ENCODE results near the gene DENND6A. TPM values are rescaled to one million over a fixed set of nuclear protein-coding genes. Genes with fewer than 3 reads are reported as not detected.
"Not testable (repeated sequence)": the region's sequence is repeated elsewhere in the genome, so short reads cannot be mapped to it uniquely, and the experiment has no call there.

The DENND6A gene
- total RNA-seq, 1 donor from 2014 or later: 35.4 TPM

DNA sequence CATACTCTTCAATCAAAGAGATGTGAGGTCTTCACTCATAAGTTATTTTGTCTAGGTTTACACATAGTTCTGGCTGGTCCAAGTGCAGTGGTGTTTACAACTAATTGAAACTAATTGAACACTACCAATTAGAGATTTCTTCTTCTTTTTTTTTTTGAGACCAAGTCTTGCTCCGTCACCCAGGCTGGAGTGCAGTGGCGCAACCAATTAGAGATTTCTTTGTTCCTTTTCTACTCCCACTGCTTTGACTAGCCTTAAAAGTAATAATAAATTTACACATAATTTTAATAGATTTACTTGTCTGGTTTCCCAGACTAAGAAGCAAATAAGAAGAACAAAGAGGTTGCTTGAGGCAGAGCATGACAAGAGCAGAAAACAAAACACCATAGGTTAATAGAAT is 6.7 kb upstream of the DENND6A start:
- Histone ChIP-seq H3F3A (ENCODE audit: low read depth) (peaks cover 2% of the 10 kb centered on the region), H3K4me3 (no peak overlapping the region), H3K36me3 (no peaks in the 10 kb centered on the region), H3K4me1 (no peaks in the 10 kb centered on the region), H3K9me3 (ENCODE audit: low read depth) (no peaks in the 10 kb centered on the region), H4K20me1 (ENCODE audit: low read depth) (no peaks in the 10 kb centered on the region), H3K79me2 (ENCODE audit: low read depth) (no peaks in the 10 kb centered on the region), H3K4me2 (no peak overlapping the region), H3K27ac (no peak overlapping the region), H3K9ac (no peak overlapping the region), H2AFZ (replicated peaks) (no peak overlapping the region), H3K27me3 (no peaks in the 10 kb centered on the region)
- Mint-ChIP-seq H3K4me3 (no peak overlapping the region), H3K9me3 (no peaks in the 10 kb centered on the region), H3K27me3 (ENCODE audit: insufficient read depth, low read depth) (peaks cover 3% of the 10 kb centered on the region), H3K36me3 (no peaks in the 10 kb centered on the region), H3K27ac (no peak overlapping the region), H3K4me1 (no peaks in the 10 kb centered on the region)
- no peak for DNase-seq (ENCODE audit: low spot score)
- TF ChIP-seq EZH2phosphoT487 (IDR thresholded peaks at IDR 0.05): no peak
- no peak for TF ChIP-seq EZH2 (IDR thresholded peaks at IDR 0.05)
- TF ChIP-seq, protein P1, sequence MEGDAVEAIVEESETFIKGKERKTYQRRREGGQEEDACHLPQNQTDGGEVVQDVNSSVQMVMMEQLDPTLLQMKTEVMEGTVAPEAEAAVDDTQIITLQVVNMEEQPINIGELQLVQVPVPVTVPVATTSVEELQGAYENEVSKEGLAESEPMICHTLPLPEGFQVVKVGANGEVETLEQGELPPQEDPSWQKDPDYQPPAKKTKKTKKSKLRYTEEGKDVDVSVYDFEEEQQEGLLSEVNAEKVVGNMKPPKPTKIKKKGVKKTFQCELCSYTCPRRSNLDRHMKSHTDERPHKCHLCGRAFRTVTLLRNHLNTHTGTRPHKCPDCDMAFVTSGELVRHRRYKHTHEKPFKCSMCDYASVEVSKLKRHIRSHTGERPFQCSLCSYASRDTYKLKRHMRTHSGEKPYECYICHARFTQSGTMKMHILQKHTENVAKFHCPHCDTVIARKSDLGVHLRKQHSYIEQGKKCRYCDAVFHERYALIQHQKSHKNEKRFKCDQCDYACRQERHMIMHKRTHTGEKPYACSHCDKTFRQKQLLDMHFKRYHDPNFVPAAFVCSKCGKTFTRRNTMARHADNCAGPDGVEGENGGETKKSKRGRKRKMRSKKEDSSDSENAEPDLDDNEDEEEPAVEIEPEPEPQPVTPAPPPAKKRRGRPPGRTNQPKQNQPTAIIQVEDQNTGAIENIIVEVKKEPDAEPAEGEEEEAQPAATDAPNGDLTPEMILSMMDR (IDR thresholded peaks at IDR 0.05): no peak

DNA sequence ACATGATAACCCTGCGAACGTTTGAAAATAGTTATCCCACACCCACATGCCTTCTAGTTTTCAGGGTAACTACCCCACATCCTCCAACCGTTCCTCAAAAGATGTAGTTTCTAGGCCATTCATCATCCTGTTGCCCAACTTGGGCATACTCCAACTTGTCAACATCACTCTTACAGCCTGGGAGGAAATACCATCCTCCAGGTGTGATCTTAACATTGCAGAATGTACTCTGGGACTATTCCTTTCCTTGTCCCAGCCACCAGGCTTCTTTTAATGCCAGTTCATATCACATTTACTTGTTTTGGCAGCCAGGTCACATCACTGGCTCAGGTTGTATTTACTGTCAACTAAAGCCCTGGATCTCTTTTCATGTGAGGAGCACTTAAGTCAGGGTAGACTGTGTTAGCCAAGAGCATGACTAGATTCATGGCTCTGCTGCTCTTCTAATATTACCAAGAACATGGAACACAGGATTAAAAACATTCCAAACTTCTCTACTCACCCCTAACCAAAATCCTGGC is 4.0 kb upstream of the DENND6A start:
- DNase-seq (ENCODE audit: low spot score): no peak
- H2AFZ ChIP-seq (replicated peaks): no peak overlapping the region
- Mint-ChIP-seq H3K4me3 (no peak overlapping the region), H3K27ac (no peak overlapping the region), H3K36me3 (no peaks in the 10 kb centered on the region), H3K9me3 (no peaks in the 10 kb centered on the region), H3K4me1 (no peaks in the 10 kb centered on the region), H3K27me3 (ENCODE audit: insufficient read depth, low read depth) (peaks cover 3% of the 10 kb centered on the region)
- H3F3A ChIP-seq (ENCODE audit: low read depth): peaks cover 21% of the 10 kb centered on the region
- H4K20me1 ChIP-seq (ENCODE audit: low read depth): no peaks in the 10 kb centered on the region
- no peak overlapping the region for H3K27ac ChIP-seq
- H3K9ac ChIP-seq: no peak overlapping the region
- H3K9me3 ChIP-seq (ENCODE audit: low read depth): no peaks in the 10 kb centered on the region
- H3K36me3 ChIP-seq: no peaks in the 10 kb centered on the region
- H3K4me1 ChIP-seq: no peaks in the 10 kb centered on the region
- no peak overlapping the region for H3K4me2 ChIP-seq
- TF ChIP-seq, protein P1 (IDR thresholded peaks at IDR 0.05): no peak
- no peak for TF ChIP-seq EZH2 (IDR thresholded peaks at IDR 0.05)
- TF ChIP-seq EZH2phosphoT487 (IDR thresholded peaks at IDR 0.05): no peak
- peaks cover 6% of the 10 kb centered on the region for H3K79me2 ChIP-seq (ENCODE audit: low read depth)
- H3K4me3 ChIP-seq: no peak overlapping the region
- no peaks in the 10 kb centered on the region for H3K27me3 ChIP-seq

DNA sequence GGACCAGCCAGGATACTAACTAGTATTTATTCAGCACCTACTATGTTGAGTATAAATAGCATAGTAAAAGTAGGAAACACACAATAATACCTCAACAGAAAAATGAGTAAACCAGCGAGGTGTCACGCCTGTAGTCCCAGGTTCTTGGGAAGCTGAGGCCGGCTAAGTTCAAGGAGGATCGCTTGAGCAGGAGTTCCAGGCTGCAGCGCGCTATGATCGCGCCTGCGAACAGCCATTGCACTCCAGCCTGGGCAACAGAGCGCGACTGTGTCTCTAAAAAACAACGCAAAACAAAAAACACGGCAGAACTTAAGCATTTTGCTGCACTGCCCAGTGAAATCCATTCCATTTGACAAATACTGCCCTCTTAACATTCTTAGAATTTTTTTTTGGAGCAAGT is 1.3 kb upstream of the DENND6A start:
- Histone ChIP-seq H3F3A (ENCODE audit: low read depth) (peaks cover 38% of the 10 kb centered on the region), H4K20me1 (ENCODE audit: low read depth) (peaks cover 21% of the 10 kb centered on the region), H3K36me3 (no peaks in the 10 kb centered on the region), H3K4me1 (peaks cover 12% of the 10 kb centered on the region), H3K9me3 (ENCODE audit: low read depth) (no peaks in the 10 kb centered on the region), H2AFZ (replicated peaks) (no peak overlapping the region), H3K27me3 (no peaks in the 10 kb centered on the region), H3K4me3 (no peak overlapping the region), H3K79me2 (ENCODE audit: low read depth) (peaks cover 33% of the 10 kb centered on the region), H3K4me2 (no peak overlapping the region), H3K9ac (no peak overlapping the region), H3K27ac (no peak overlapping the region)
- Mint-ChIP-seq H3K4me1 (peaks cover 19% of the 10 kb centered on the region), H3K9me3 (no peaks in the 10 kb centered on the region), H3K4me3 (peak overlapping the region; percentile 93), H3K27me3 (ENCODE audit: insufficient read depth, low read depth) (peaks cover 3% of the 10 kb centered on the region), H3K36me3 (no peaks in the 10 kb centered on the region), H3K27ac (no peak overlapping the region)
- no peak for TF ChIP-seq EZH2phosphoT487 (IDR thresholded peaks at IDR 0.05)
- TF ChIP-seq, protein P1 (IDR thresholded peaks at IDR 0.05): no peak
- no peak for TF ChIP-seq EZH2 (IDR thresholded peaks at IDR 0.05)
- no peak for DNase-seq (ENCODE audit: low spot score)

DNA sequence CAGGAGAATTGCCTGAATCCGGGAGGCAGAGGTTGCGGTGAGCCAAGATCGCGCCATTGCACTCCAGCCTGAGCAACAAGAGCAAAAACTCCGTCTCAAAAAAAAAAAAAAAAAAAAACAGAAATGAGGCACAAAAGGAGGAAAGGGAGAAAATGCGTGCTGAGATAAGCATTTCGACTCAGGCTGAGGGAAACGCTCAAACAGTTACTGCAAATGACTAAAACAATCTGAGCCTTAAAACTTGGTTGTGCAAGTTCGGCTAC is 813 bp downstream of the DENND6A start:
- H3K36me3 Mint-ChIP-seq; H3K36me3 ChIP-seq; DNase-seq (ENCODE audit: low spot score); H3K27me3 ChIP-seq; H3K9me3 ChIP-seq (ENCODE audit: low read depth); H3K27me3 Mint-ChIP-seq (ENCODE audit: insufficient read depth, low read depth); H3K9me3 Mint-ChIP-seq: not testable (repeated sequence)
- Histone ChIP-seq H3K79me2 (ENCODE audit: low read depth) (peaks cover 53% of the 10 kb centered on the region), H3F3A (ENCODE audit: low read depth) (peaks cover 50% of the 10 kb centered on the region), H2AFZ (replicated peaks) (peak overlapping the region; percentile 14), H3K4me1 (peaks cover 22% of the 10 kb centered on the region), H3K9ac (peak overlapping the region; percentile 67), H3K4me3 (peak overlapping the region; percentile 61), H3K27ac (peak overlapping the region; percentile 94), H3K4me2 (peak overlapping the region; percentile 74), H4K20me1 (ENCODE audit: low read depth) (peaks cover 41% of the 10 kb centered on the region)
- Mint-ChIP-seq H3K4me1 (peaks cover 26% of the 10 kb centered on the region), H3K4me3 (peak overlapping the region; percentile 93), H3K27ac (peak overlapping the region; percentile 92)

Measured in neural progenitor cell (in vitro differentiated cells).